ENCODE measurements around the gene IFT88. TPM values are rescaled to one million over a fixed set of nuclear protein-coding genes. Genes with fewer than 3 reads are reported as not detected.

The IFT88 gene
- polyA plus RNA-seq, 1 of the 3 experiments (the other 2 are of a cell fraction), result 6.2 TPM

- Histone ChIP-seq H3K9me3 (no peaks in the 10 kb centered on the region), H3K4me1 (ENCODE audit: control insufficient read depth in 1 of 2, insufficient read depth in 2 of 2, low read depth in 1 of 2, low read length in 1 of 2) (peaks cover 0 to 8% of the 10 kb centered on the region in 2 experiments; a peak in 1 of 4 replicates), H2AFZ (ENCODE audit: low read depth) (no peak overlapping the region), H3K9me2 (0 out of 2 replicates have a peak, but pooled peaks cover 7% of the 10 kb centered on the region), H3K27me3 (ENCODE audit: insufficient read depth) (no peaks in the 10 kb centered on the region), H3K27ac (ENCODE audit: low read depth in 2 of 2, low read length in 1 of 2) (peak overlapping the region in 1 of 2 experiments; percentile 75; a peak in 1 of 4 replicates), H3K4me2 (no peak overlapping the region), H3K79me2 (ENCODE audit: insufficient read depth) (no peaks in the 10 kb centered on the region), H3K4me3 (ENCODE audit: low read depth in 2 of 2, low read length in 1 of 2) (no peak overlapping the region), H4K20me1 (ENCODE audit: insufficient read depth) (no peaks in the 10 kb centered on the region), H3K9ac (no peak overlapping the region), H3F3A (replicated peaks; ENCODE audit: insufficient read depth) (no peaks in the 10 kb centered on the region), H3K36me3 (replicated peaks in 1 of 2; ENCODE audit: control insufficient read depth in 1 of 2, insufficient read depth in 2 of 2, low read length in 1 of 2) (peaks cover 0 to 12% of the 10 kb centered on the region in 2 experiments)
- POLR2A ChIA-PET, result no interaction called here
- CTCF ChIA-PET, result no interaction called here
- no peak for DNase-seq
- WGBS (ENCODE audit: low lambda C conversion rate), result 89% methylated on average over 4 of the region's 4 CpGs
- TF ChIP-seq CTCF (IDR thresholded peaks at IDR 0.05) (no peak), NRF1 (IDR thresholded peaks at IDR 0.05; ENCODE audit: low read depth, low read length) (no peak), SIN3A (IDR thresholded peaks at IDR 0.05; ENCODE audit: borderline replicate concordance, low read depth, low read length) (no peak), USF2 (IDR thresholded peaks at IDR 0.05; ENCODE audit: borderline replicate concordance, low read depth, low read length) (no peak), SMC3 (IDR thresholded peaks at IDR 0.05; ENCODE audit: low read depth, low read length) (no peak), MEF2A (IDR thresholded peaks at IDR 0.05; ENCODE audit: borderline replicate concordance, low read depth) (no peak), FOXJ3 (CRISPR knock-in tag; IDR thresholded peaks at IDR 0.05) (no peak), TEAD4 (IDR thresholded peaks at IDR 0.05; ENCODE audit: borderline replicate concordance, insufficient read depth) (no peak), RAD21 (IDR thresholded peaks at IDR 0.05; ENCODE audit: low read length) (no peak), EZH2phosphoT487 (IDR thresholded peaks at IDR 0.05; ENCODE audit: borderline replicate concordance, low read depth) (no peak)
These were observed 86.0 kb downstream of the IFT88 start for GRCh38 chr13:20652946-20653345.

GRCh38 chr13:20654156-20654555 lies 87.2 kb downstream of the IFT88 start:
- POLR2A ChIA-PET, result no interaction called here
- no peak for TF ChIP-seq GABPA (IDR thresholded peaks at IDR 0.05; ENCODE audit: low read depth)
- TF ChIP-seq TAF1 (IDR thresholded peaks at IDR 0.05; ENCODE audit: borderline replicate concordance, low read depth, low read length), result no peak
- TF ChIP-seq REST (IDR thresholded peaks at IDR 0.05; ENCODE audit: low read depth, low read length), result no peak
- no peak for TF ChIP-seq NRF1 (IDR thresholded peaks at IDR 0.05; ENCODE audit: low read depth, low read length)
- TF ChIP-seq TEAD4 (IDR thresholded peaks at IDR 0.05; ENCODE audit: borderline replicate concordance, insufficient read depth), result no peak
- TF ChIP-seq ELF1 (IDR thresholded peaks at IDR 0.05), result no peak
- no peak for TF ChIP-seq SIN3A (IDR thresholded peaks at IDR 0.05; ENCODE audit: borderline replicate concordance, low read depth, low read length)
- no peak for TF ChIP-seq RXRA (IDR thresholded peaks at IDR 0.05; ENCODE audit: borderline replicate concordance, low read depth)
- TF ChIP-seq ZBTB33 (IDR thresholded peaks at IDR 0.05; ENCODE audit: borderline replicate concordance, low read depth), result no peak
- no peak for TF ChIP-seq FOXJ3 (CRISPR knock-in tag; IDR thresholded peaks at IDR 0.05)
- TF ChIP-seq NFIC (IDR thresholded peaks at IDR 0.05; ENCODE audit: borderline replicate concordance), result no peak
- no peak for TF ChIP-seq EZH2phosphoT487 (IDR thresholded peaks at IDR 0.05; ENCODE audit: borderline replicate concordance, low read depth)
- TF ChIP-seq FOSL2 (IDR thresholded peaks at IDR 0.05; ENCODE audit: borderline replicate concordance, low read depth), result no peak

More at GRCh38 chr13:20654156-20654555, 87.2 kb downstream of the IFT88 start:
- peak overlapping the region; percentile 43; the same call in 1 of the 2 replicates for H3K9ac ChIP-seq
- H2AFZ ChIP-seq (ENCODE audit: low read depth), result peak overlapping the region; percentile 10; the same call in 1 of the 2 replicates
- no peaks in the 10 kb centered on the region for H3K79me2 ChIP-seq (ENCODE audit: insufficient read depth)
- H3K9me2 ChIP-seq, result 0 out of 2 replicates have a peak, but pooled peaks cover 5% of the 10 kb centered on the region
- CTCF ChIA-PET, result interaction anchor here (0.9 kb wide), 2 partner anchors 9 to 130 kb away, joined by 3 read pairs; no protein-coding TSS in a partner anchor
- WGBS (ENCODE audit: low lambda C conversion rate), result 55% methylated on average over 1 of the region's 1 CpG
- peak overlapping the region in 1 of 2 experiments; percentile 75; a peak in 2 of 4 replicates for H3K27ac ChIP-seq (ENCODE audit: low read depth in 2 of 2, low read length in 1 of 2)
- H3K4me2 ChIP-seq, result no peak overlapping the region
- no peak overlapping the region for H3K4me3 ChIP-seq (ENCODE audit: low read depth in 2 of 2, low read length in 1 of 2)
- DNase-seq, result no peak
- no peaks in the 10 kb centered on the region for H4K20me1 ChIP-seq (ENCODE audit: insufficient read depth)
- no peaks in the 10 kb centered on the region for H3K9me3 ChIP-seq
- no peaks in the 10 kb centered on the region for H3K27me3 ChIP-seq (ENCODE audit: insufficient read depth)
- peaks cover 0 to 12% of the 10 kb centered on the region in 2 experiments for H3K36me3 ChIP-seq (replicated peaks in 1 of 2; ENCODE audit: control insufficient read depth in 1 of 2, insufficient read depth in 2 of 2, low read length in 1 of 2)
- H3K4me1 ChIP-seq (ENCODE audit: control insufficient read depth in 1 of 2, insufficient read depth in 2 of 2, low read depth in 1 of 2, low read length in 1 of 2), result peaks cover 0 to 8% of the 10 kb centered on the region in 2 experiments; a peak in 1 of 4 replicates
- no peaks in the 10 kb centered on the region for H3F3A ChIP-seq (replicated peaks; ENCODE audit: insufficient read depth)
